ENCODE data around the gene ZMYM3.
"Not testable (repeated sequence)": the region's sequence is repeated elsewhere in the genome, so short reads cannot be mapped to it uniquely, and the experiment has no call there.

GRCh38 chrX:71300064-71300463 lies 46.1 kb upstream of the ZMYM3 start:
- not testable (repeated sequence) for TF ChIP-seq POLR2A (IDR thresholded peaks at IDR 0.05)
- TF ChIP-seq, protein P1, sequence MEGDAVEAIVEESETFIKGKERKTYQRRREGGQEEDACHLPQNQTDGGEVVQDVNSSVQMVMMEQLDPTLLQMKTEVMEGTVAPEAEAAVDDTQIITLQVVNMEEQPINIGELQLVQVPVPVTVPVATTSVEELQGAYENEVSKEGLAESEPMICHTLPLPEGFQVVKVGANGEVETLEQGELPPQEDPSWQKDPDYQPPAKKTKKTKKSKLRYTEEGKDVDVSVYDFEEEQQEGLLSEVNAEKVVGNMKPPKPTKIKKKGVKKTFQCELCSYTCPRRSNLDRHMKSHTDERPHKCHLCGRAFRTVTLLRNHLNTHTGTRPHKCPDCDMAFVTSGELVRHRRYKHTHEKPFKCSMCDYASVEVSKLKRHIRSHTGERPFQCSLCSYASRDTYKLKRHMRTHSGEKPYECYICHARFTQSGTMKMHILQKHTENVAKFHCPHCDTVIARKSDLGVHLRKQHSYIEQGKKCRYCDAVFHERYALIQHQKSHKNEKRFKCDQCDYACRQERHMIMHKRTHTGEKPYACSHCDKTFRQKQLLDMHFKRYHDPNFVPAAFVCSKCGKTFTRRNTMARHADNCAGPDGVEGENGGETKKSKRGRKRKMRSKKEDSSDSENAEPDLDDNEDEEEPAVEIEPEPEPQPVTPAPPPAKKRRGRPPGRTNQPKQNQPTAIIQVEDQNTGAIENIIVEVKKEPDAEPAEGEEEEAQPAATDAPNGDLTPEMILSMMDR (IDR thresholded peaks at IDR 0.05): not testable (repeated sequence)

Data from lower leg skin (tissue), 3 donors.